ENCODE results near the gene FOXP1. TPM values are rescaled to one million over a fixed set of nuclear protein-coding genes. Genes with fewer than 3 reads are reported as not detected.

The FOXP1 gene
- total RNA-seq, 1 donor = 55.7 TPM

DNA sequence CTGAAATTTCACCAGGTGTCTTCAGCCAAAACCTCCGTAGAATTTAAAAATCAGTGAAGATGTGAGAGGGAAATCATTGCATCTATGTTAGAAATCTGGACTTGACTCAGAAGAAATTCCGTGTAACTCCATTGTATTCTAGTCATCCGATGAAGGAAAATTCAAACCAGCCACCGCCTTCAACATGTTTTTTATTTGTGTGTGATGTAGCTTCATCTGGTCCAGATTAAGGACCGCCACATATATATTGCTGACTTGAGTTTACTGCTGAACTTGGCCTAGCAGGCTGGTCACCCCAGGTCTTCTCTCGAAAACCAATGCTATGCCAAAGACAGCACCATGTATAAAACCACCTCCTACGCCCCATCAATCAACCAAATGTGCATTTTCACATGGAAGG is 120.9 kb downstream of the FOXP1 start:
- no peak for DNase-seq (ENCODE audit: low read depth)
- TF ChIP-seq, protein P1, sequence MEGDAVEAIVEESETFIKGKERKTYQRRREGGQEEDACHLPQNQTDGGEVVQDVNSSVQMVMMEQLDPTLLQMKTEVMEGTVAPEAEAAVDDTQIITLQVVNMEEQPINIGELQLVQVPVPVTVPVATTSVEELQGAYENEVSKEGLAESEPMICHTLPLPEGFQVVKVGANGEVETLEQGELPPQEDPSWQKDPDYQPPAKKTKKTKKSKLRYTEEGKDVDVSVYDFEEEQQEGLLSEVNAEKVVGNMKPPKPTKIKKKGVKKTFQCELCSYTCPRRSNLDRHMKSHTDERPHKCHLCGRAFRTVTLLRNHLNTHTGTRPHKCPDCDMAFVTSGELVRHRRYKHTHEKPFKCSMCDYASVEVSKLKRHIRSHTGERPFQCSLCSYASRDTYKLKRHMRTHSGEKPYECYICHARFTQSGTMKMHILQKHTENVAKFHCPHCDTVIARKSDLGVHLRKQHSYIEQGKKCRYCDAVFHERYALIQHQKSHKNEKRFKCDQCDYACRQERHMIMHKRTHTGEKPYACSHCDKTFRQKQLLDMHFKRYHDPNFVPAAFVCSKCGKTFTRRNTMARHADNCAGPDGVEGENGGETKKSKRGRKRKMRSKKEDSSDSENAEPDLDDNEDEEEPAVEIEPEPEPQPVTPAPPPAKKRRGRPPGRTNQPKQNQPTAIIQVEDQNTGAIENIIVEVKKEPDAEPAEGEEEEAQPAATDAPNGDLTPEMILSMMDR (IDR thresholded peaks at IDR 0.05; ENCODE audit: insufficient read depth, low read depth, low read length) = no peak
- H3K4me3 ChIP-seq (ENCODE audit: low read depth, low read length) = no peak overlapping the region

DNA sequence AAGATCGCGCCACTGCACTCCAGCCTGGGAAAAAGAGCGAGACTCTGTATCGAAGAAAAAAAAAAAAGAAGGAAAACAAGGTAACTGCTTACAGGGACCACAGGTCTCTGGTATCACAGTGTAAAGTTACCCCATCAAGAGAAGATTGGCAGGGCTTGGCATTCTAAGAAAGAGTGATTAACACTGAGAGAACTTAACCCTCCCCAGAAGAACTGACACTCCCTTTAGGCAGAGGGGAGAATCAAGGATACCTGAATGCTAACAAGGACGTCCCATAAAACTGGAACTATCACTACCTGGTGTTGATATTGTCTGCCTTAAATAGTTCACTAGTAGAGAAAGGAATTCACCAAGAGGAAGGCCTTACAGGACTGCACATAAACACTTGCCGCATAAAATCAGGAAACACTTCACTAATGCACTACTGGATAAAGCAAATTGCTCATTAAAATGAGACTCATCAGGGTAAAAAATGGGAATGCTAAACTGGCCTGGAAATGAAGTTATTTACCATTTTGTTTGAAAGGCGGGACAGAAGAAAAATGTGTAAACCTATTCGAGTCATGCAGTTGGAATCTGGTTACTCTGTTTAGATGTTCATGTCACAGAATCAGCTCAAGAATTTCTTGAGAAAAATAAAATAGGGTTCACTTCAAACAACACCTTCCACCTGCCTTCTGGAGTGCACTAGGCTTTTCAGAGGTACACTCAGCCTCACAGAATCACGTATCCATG is 121.6 kb downstream of the FOXP1 start:
- H3K4me3 ChIP-seq (ENCODE audit: low read depth, low read length) = no peak overlapping the region
- TF ChIP-seq, protein P1 (IDR thresholded peaks at IDR 0.05; ENCODE audit: insufficient read depth, low read depth, low read length) = no peak
- peak; percentile 28 for DNase-seq (ENCODE audit: low read depth)

DNA sequence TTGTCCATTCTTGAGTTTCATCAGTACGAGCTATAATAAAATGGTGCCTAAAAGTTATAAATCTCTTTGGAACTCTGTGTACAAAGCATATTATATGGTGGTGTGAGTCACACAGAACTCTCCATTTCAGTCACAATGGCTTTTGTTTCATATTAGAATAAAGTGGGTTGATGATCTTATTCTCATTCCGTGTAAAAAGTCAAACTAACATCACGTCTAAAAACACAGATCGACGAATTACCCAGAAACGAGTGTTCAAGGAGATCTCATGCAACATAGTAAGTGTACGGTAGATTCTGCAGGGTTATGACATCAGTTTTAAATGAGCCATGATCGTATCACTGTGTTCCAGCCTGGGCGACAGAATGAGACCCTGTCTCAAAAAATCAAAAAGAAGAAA is 122.4 kb downstream of the FOXP1 start:
- TF ChIP-seq, protein P1 (IDR thresholded peaks at IDR 0.05; ENCODE audit: insufficient read depth, low read depth, low read length) = no peak
- DNase-seq (ENCODE audit: low read depth) = no peak
- H3K4me3 ChIP-seq (ENCODE audit: low read depth, low read length) = no peak overlapping the region

DNA sequence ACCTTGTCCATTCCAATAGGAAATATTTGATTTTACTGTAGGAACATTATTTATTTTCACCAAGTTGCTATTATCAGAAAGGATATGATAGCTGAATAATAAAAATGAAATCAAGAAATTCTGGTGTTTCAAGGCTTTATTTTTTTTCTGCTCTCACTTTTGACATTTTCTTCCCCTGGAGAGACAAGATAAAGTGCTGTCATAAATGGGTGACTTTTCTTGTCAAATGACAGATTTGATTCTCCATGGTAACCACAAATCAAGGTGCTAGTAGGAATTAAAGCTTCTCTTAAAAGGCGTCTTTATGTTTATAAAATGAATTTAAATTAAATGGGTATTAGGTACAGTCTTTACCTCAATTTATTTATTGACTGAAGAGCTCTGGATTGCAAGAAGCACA is 124.6 kb downstream of the FOXP1 start:
- DNase-seq (ENCODE audit: low read depth) = no peak
- no peak overlapping the region for H3K4me3 ChIP-seq (ENCODE audit: low read depth, low read length)
- TF ChIP-seq, protein P1 (IDR thresholded peaks at IDR 0.05; ENCODE audit: insufficient read depth, low read depth, low read length) = no peak

DNA sequence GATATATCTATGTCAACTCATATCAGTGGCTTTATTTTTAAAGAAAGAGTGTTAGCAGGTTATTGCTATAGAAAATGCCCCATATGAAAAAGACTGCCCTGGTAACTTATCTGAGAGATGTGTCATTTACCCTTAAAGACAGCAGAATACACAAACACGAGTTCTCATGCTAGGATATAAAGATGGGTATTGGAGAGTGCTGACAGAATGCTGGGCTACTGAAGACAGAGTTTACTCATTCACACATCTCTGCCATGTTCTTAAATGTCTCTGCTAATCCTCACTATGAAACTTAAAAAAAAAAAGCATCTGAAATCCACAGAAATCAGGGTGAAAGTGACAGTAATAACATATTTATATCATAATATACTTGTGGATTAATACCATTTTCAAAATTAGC is 126.7 kb downstream of the FOXP1 start:
- TF ChIP-seq, protein P1 (IDR thresholded peaks at IDR 0.05; ENCODE audit: insufficient read depth, low read depth, low read length) = no peak
- no peak overlapping the region for H3K4me3 ChIP-seq (ENCODE audit: low read depth, low read length)
- DNase-seq (ENCODE audit: low read depth) = no peak

DNA sequence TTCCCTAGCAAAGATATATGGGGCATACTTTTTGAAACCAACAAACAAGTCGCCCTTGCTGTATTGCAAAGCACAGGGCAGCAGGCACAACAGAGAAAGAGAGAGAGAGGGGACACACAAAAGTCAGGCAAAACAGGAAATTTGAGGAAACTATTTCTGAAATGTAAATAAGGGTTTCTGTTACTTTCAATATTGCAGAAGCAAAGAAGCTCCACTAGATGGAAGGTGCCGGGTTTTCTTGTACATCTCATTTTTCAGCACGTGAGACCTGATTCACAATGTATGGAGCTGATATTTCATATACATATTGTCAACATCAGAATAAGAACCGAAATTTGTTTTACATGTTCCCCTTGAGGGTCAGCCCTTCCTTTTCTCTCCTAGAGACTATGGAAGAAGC is 127.4 kb downstream of the FOXP1 start:
- H3K4me3 ChIP-seq (ENCODE audit: low read depth, low read length) = no peak overlapping the region
- TF ChIP-seq, protein P1 (IDR thresholded peaks at IDR 0.05; ENCODE audit: insufficient read depth, low read depth, low read length) = peak; percentile 26

More for the DNA sequence above, 127.4 kb downstream of the FOXP1 start:
- DNase-seq (ENCODE audit: low read depth) = peak; percentile 28
